ENCODE data around the gene JAKMIP2. TPM values are rescaled to one million over a fixed set of nuclear protein-coding genes. Genes with fewer than 3 reads are reported as not detected.

The JAKMIP2 gene
- total RNA-seq, 1 experiment from 2014 or later: not detected

GRCh38 chr5:147691130-147691529, 91.4 kb downstream of the JAKMIP2 start:
- H4K20me1 ChIP-seq (ENCODE audit: insufficient read depth): no peaks in the 10 kb centered on the region
- H3K9me2 ChIP-seq (ENCODE audit: insufficient read depth): no peaks in the 10 kb centered on the region
- DNase-seq (ENCODE audit: low read depth, low spot score): no peak
- CTCF ChIA-PET: no interaction called here
- no peaks in the 10 kb centered on the region for H3K4me1 ChIP-seq (ENCODE audit: control insufficient read depth in 1 of 2, insufficient read depth in 2 of 2, low read length in 2 of 2)
- no peak overlapping the region for H3K27ac ChIP-seq (ENCODE audit: low read depth, low read length)
- intact Hi-C loops (cut with micrococcal nuclease): no loop called here
- BruUV-seq (replicated peaks): no TSS peak
- no peak overlapping the region for H3K9ac ChIP-seq (ENCODE audit: low read length)
- H3K4me2 ChIP-seq (ENCODE audit: low read length): no peak overlapping the region
- POLR2A ChIA-PET: no interaction called here
- H3K4me3 ChIP-seq (replicated peaks in 1 of 2; ENCODE audit: low read depth in 1 of 2, low read length in 2 of 2): no peak overlapping the region
- RAD21 ChIA-PET (ENCODE audit: low non-redundant PET in 1 of 2, low total read pairs in 2 of 2, uncharacterized antibody in 2 of 2, unreplicated experiment in 2 of 2): no interaction called here
- no peak for ATAC-seq
- TF ChIP-seq EZH2phosphoT487 (IDR thresholded peaks at IDR 0.05; ENCODE audit: borderline replicate concordance) (no peak), EGR1 (IDR thresholded peaks at IDR 0.05; ENCODE audit: low read depth) (no peak), CEBPB (IDR thresholded peaks at IDR 0.05; ENCODE audit: low read depth) (no peak), ZNF274 (IDR thresholded peaks at IDR 0.05; ENCODE audit: low read depth, low read length) (no peak)
- TF ChIP-seq, protein P1, sequence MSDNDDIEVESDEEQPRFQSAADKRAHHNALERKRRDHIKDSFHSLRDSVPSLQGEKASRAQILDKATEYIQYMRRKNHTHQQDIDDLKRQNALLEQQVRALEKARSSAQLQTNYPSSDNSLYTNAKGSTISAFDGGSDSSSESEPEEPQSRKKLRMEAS (IDR thresholded peaks at IDR 0.05): no peak
- no peak overlapping the region for H2AFZ ChIP-seq (ENCODE audit: low read depth, low read length, poor library complexity, severe bottlenecking)
- peaks cover 6% of the 10 kb centered on the region; the same call in 1 of the 2 replicates for H3K27me3 ChIP-seq (ENCODE audit: insufficient read depth, low read length)
- no peaks in the 10 kb centered on the region for H3K79me2 ChIP-seq (ENCODE audit: insufficient read depth, low read length)
- no peaks in the 10 kb centered on the region for H3K36me3 ChIP-seq (ENCODE audit: control insufficient read depth in 1 of 2, insufficient read depth in 2 of 2, low read length in 2 of 2)
- no peaks in the 10 kb centered on the region for H3K9me3 ChIP-seq (ENCODE audit: control insufficient read depth in 1 of 2, insufficient read depth in 1 of 2, low read depth in 1 of 2, low read length in 2 of 2)

GRCh38 chr5:147690595-147690994, 91.9 kb downstream of the JAKMIP2 start:
- no peaks in the 10 kb centered on the region for H3K9me2 ChIP-seq (ENCODE audit: insufficient read depth)
- H3K4me1 ChIP-seq (ENCODE audit: control insufficient read depth in 1 of 2, insufficient read depth in 2 of 2, low read length in 2 of 2): no peaks in the 10 kb centered on the region
- no peak overlapping the region for H2AFZ ChIP-seq (ENCODE audit: low read depth, low read length, poor library complexity, severe bottlenecking)
- H3K27me3 ChIP-seq (ENCODE audit: insufficient read depth, low read length): peaks cover 11% of the 10 kb centered on the region; the same call in 1 of the 2 replicates
- no peaks in the 10 kb centered on the region for H3K9me3 ChIP-seq (ENCODE audit: control insufficient read depth in 1 of 2, insufficient read depth in 1 of 2, low read depth in 1 of 2, low read length in 2 of 2)
- peak; percentile 31 for DNase-seq (ENCODE audit: low read depth, low spot score)
- no peak overlapping the region for H3K27ac ChIP-seq (ENCODE audit: low read depth, low read length)
- no peaks in the 10 kb centered on the region for H3K36me3 ChIP-seq (ENCODE audit: control insufficient read depth in 1 of 2, insufficient read depth in 2 of 2, low read length in 2 of 2)
- H3K4me2 ChIP-seq (ENCODE audit: low read length): no peak overlapping the region
- CTCF ChIA-PET: interaction anchor here (0.6 to 1.0 kb wide), 2 partner anchors 61 to 63 kb away, joined by 5 to 8 read pairs; no protein-coding TSS in a partner anchor
- no peaks in the 10 kb centered on the region for H3K79me2 ChIP-seq (ENCODE audit: insufficient read depth, low read length)
- RAD21 ChIA-PET (ENCODE audit: low non-redundant PET in 1 of 2, low total read pairs in 2 of 2, uncharacterized antibody in 2 of 2, unreplicated experiment in 2 of 2): no interaction called here
- POLR2A ChIA-PET: no interaction called here
- ATAC-seq: peak; percentile 88
- intact Hi-C loops (cut with micrococcal nuclease): loop anchor here (1.0 kb wide), 1 partner anchor 65 kb away; no protein-coding TSS in a partner anchor
- H3K4me3 ChIP-seq (replicated peaks in 1 of 2; ENCODE audit: low read depth in 1 of 2, low read length in 2 of 2): no peak overlapping the region
- H4K20me1 ChIP-seq (ENCODE audit: insufficient read depth): no peaks in the 10 kb centered on the region
- TF ChIP-seq ZNF274 (IDR thresholded peaks at IDR 0.05; ENCODE audit: low read depth, low read length) (no peak), RAD21 (IDR thresholded peaks at IDR 0.05; ENCODE audit: low read depth) (peak; percentile 45)
- TF ChIP-seq, protein P2, sequence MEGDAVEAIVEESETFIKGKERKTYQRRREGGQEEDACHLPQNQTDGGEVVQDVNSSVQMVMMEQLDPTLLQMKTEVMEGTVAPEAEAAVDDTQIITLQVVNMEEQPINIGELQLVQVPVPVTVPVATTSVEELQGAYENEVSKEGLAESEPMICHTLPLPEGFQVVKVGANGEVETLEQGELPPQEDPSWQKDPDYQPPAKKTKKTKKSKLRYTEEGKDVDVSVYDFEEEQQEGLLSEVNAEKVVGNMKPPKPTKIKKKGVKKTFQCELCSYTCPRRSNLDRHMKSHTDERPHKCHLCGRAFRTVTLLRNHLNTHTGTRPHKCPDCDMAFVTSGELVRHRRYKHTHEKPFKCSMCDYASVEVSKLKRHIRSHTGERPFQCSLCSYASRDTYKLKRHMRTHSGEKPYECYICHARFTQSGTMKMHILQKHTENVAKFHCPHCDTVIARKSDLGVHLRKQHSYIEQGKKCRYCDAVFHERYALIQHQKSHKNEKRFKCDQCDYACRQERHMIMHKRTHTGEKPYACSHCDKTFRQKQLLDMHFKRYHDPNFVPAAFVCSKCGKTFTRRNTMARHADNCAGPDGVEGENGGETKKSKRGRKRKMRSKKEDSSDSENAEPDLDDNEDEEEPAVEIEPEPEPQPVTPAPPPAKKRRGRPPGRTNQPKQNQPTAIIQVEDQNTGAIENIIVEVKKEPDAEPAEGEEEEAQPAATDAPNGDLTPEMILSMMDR (IDR thresholded peaks at IDR 0.05 in 2 of 3, conservative IDR thresholded peaks at IDR 0.05 in 1 of 3; ENCODE audit: borderline replicate concordance in 1 of 3, insufficient read depth in 1 of 3, low read depth in 2 of 3, low read length in 2 of 3): peak; percentile 18 to 53 (median 50); a peak in 4 of 6 replicates
- BruUV-seq (replicated peaks): no TSS peak
- no peak overlapping the region for H3K9ac ChIP-seq (ENCODE audit: low read length)

Measured in HCT116 (cell line).